GM12865 (cell line): ENCODE measurements around the gene COL26A1.

Source experiments
- DNase-seq: peaks from one replicate; pipeline ENCODE4 v3.0.0; 2010; ENCODE audit warnings: low read depth
- H3K4me3 ChIP-seq: 2 replicates; pipeline ENCODE4 v1.5.1; 2011; ENCODE audit warnings: mild to moderate bottlenecking, low read depth, low read length, control low read depth
- TF ChIP-seq, protein P1 (sequence below): IDR thresholded peaks from 2 replicates; pipeline ENCODE4 v1.5.1; 2011; ENCODE audit warnings: low read length, control low read depth, low read depth, inconsistent platforms; ENCODE audit not compliant: insufficient read depth; ENCODE audit errors: missing control alignments

Gene COL26A1

DNA sequence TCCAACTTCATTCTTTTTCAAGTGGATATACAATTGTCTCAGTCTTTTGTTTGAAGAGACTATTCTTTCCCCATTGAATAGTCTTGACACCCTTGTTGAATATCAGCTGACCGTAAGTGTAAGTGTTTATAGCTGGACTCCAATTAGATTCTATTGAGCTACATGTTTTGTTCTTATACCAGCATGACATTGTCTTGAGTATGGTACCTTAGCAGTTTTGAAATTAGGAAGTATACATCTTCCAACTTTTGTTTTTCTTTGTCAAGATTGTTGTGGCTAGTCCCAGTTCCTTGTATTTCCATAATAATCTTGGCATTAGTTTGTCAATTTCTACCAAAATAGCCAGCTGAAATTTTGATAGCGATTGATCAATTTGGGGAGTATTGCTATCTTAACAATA is 209.5 kb downstream of the COL26A1 start:
- TF ChIP-seq, protein P1, sequence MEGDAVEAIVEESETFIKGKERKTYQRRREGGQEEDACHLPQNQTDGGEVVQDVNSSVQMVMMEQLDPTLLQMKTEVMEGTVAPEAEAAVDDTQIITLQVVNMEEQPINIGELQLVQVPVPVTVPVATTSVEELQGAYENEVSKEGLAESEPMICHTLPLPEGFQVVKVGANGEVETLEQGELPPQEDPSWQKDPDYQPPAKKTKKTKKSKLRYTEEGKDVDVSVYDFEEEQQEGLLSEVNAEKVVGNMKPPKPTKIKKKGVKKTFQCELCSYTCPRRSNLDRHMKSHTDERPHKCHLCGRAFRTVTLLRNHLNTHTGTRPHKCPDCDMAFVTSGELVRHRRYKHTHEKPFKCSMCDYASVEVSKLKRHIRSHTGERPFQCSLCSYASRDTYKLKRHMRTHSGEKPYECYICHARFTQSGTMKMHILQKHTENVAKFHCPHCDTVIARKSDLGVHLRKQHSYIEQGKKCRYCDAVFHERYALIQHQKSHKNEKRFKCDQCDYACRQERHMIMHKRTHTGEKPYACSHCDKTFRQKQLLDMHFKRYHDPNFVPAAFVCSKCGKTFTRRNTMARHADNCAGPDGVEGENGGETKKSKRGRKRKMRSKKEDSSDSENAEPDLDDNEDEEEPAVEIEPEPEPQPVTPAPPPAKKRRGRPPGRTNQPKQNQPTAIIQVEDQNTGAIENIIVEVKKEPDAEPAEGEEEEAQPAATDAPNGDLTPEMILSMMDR: no peak
- no peak for DNase-seq
- H3K4me3 ChIP-seq: no peak overlapping the region

DNA sequence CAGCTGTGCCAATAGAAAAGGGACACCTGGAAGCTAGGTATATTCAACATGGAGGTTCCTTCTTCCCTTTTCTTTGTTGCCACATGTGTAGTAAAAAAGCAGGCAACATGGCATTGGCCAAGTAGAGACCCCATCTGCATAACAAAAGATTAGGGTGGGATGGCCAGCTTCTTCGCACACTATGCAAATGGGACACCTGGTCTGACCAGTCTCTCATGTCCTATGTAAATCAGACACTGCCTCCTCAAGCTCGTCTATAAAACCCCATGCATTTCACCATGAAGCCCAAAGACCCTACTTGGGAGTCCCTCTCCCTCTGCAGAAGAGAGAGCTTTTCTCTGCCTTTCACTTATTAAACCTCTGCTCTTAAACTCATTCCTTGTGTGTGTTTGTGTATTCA is 212.5 kb downstream of the COL26A1 start:
- TF ChIP-seq, protein P1: no peak
- no peak for DNase-seq
- no peak overlapping the region for H3K4me3 ChIP-seq

DNA sequence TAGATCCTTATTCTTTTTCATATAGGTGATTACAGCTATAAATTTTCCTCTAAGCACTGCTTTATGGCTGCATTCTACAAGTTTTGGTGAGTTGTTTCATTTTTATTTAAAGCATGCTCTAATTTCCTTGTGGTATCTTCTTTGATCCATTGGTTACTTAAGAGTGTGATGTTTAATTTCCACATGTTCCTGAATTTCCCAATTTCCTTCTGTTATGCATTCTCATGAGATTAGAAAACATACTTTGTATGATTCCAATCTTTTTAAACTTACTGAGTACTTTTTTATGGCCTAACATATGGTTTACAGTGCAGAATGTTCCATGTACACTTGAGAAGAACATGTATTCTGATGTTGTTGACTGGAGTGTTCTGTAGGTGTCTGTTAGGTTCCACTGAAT is 213.0 kb downstream of the COL26A1 start:
- DNase-seq: no peak
- TF ChIP-seq, protein P1: no peak
- H3K4me3 ChIP-seq: no peak overlapping the region

- no peak overlapping the region for H3K4me3 ChIP-seq
- TF ChIP-seq, protein P1: no peak
- DNase-seq: no peak
Measured at GRCh38 chr7:101576998-101577397, 214.3 kb downstream of the COL26A1 start.

DNA sequence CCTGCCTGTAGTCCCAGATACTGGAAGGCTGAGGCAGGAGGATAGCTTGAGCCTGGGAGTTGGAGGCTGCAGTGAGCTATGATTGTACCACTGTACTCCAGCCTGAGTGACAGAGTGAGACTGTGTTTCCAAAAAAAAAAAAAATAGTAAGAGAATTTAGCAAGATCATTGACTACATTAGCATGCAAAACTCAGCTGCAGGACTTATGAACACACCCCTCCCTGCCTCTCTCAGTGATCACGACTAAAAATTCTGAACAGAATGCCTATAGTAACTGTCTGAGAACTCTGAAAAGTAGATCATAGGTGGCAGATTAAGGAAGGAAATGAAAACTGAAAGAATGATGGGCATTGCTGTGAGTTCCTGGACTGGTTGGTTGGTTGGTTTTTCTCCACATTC is 215.9 kb downstream of the COL26A1 start:
- no peak overlapping the region for H3K4me3 ChIP-seq
- TF ChIP-seq, protein P1: no peak
- DNase-seq: no peak

GRCh38 chr7:101580596-101580995 is 217.9 kb downstream of the COL26A1 start:
- DNase-seq: no peak

DNA sequence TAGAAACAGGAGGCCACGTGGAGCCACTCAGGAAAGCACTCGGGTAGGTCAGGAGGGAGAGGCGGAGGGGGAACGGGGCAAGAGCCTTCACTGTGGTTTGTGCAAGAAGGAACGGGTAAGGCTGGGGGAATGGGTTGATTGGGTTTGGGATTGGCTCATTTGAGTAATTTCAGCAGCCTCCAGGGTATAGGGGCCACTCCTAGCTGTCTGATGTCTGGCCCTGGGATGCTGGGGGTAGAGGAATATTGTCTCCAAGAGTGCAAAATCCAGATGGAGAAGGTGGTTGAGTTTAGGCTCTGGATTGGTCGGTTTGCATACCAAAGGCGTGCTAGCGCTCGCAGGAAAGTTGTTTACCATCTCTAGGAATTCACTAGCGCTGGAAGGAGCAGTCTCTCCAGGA is 219.2 kb downstream of the COL26A1 start:
- DNase-seq: no peak
- TF ChIP-seq, protein P1: no peak
- no peak overlapping the region for H3K4me3 ChIP-seq

More at GRCh38 chr7:101580596-101580995, 217.9 kb downstream of the COL26A1 start:
- TF ChIP-seq, protein P1: no peak
- H3K4me3 ChIP-seq: no peak overlapping the region
